CD8-positive, alpha-beta memory T cell (primary cell): ENCODE data around the gene SEMA6C. TPM values are rescaled to one million over a fixed set of nuclear protein-coding genes. Genes with fewer than 3 reads are reported as not detected.

Source experiments
- CTCF ChIA-PET: fragments of 350-600 bp; sonication (Branson Sonifier 250); formaldehyde crosslinking; loops from one replicate; lab custom pipeline; 2021; ENCODE audit warnings: antibody characterized with exemption; lab: Charles Lee
- POLR2A ChIA-PET: fragments of 350-600 bp; sonication (Branson Sonifier 250); formaldehyde crosslinking; loops from one replicate; lab custom pipeline; 2021; ENCODE audit warnings: antibody characterized with exemption; lab: Charles Lee
- DNase-seq, 5 donors: peaks; one replicate each; pipeline versions ENCODE4 v3.0.0 to v3.0.0-alpha.2; 2020 to 2022; ENCODE audit warnings: mixed read lengths in 1 of 5
- H3K27ac ChIP-seq: one replicate; pipeline ENCODE4 v1.7.0; 2013; ENCODE audit warnings: low read depth, mild to moderate bottlenecking, low read length, moderate library complexity
- H3K27me3 ChIP-seq: 2 replicates; pipeline ENCODE4 v1.7.0; 2013; ENCODE audit warnings: low read length, mild to moderate bottlenecking; ENCODE audit not compliant: insufficient read depth, poor library complexity, severe bottlenecking
- H3K36me3 ChIP-seq: 2 replicates; pipeline ENCODE4 v1.7.0; 2013; ENCODE audit warnings: mild to moderate bottlenecking, low read length, moderate library complexity; ENCODE audit not compliant: insufficient read depth
- H3K4me1 ChIP-seq: 2 replicates; pipeline ENCODE4 v1.7.0; 2013; ENCODE audit warnings: mild to moderate bottlenecking, low read length, moderate library complexity; ENCODE audit not compliant: insufficient read depth
- H3K4me3 ChIP-seq: 2 replicates; pipeline ENCODE4 v1.7.0; 2013; ENCODE audit warnings: mild to moderate bottlenecking, low read length
- H3K9me3 ChIP-seq: 2 replicates; pipeline ENCODE4 v1.7.0; 2013; ENCODE audit warnings: mild to moderate bottlenecking, low read length
- H3K27ac Mint-ChIP-seq, 8 donors: one replicate each; pipeline ENCODE4 v1.8.0; 2020 to 2021; ENCODE audit warnings: mixed read lengths in 8 of 8, mild to moderate bottlenecking in 6 of 8, inconsistent platforms in 3 of 8, moderate library complexity in 3 of 8
- H3K27me3 Mint-ChIP-seq, 2 donors: one replicate each; pipeline ENCODE4 v1.8.0; 2020 to 2021; ENCODE audit warnings: mixed read lengths in 2 of 2, mild to moderate bottlenecking in 1 of 2, moderate library complexity in 1 of 2
- H3K36me3 Mint-ChIP-seq, 3 donors: one replicate each; pipeline ENCODE4 v1.8.0; 2020 to 2021; ENCODE audit warnings: mixed read lengths in 3 of 3, inconsistent platforms in 1 of 3, mild to moderate bottlenecking in 1 of 3
- H3K4me1 Mint-ChIP-seq, 3 donors: one replicate each; pipeline ENCODE4 v1.8.0; 2020 to 2021; ENCODE audit warnings: mixed read lengths in 3 of 3, inconsistent platforms in 1 of 3, mild to moderate bottlenecking in 1 of 3
- H3K4me3 Mint-ChIP-seq, 7 donors: one replicate each; pipeline ENCODE4 v1.8.0; 2020 to 2021; ENCODE audit warnings: mixed read lengths in 7 of 7, mild to moderate bottlenecking in 6 of 7, moderate library complexity in 4 of 7, inconsistent platforms in 2 of 7
- H3K9me3 Mint-ChIP-seq, 5 donors: one replicate each; pipeline ENCODE4 v1.8.0; 2020 to 2022; ENCODE audit warnings: mixed read lengths in 5 of 5, mild to moderate bottlenecking in 3 of 5, moderate library complexity in 2 of 5, inconsistent platforms in 1 of 5
- polyA plus RNA-seq: library from polyadenylated mRNA; unstranded; fragments of 300-500 nt; fragmentation: Illumina TruSeq; gene quantifications from one replicate; pipeline ENCODE4 v1.2.3, GENCODE V29; 2021
- total RNA-seq, 2 experiments: library from RNA; stranded (reverse); gene quantifications; one replicate each; pipeline ENCODE4 v1.2.3, GENCODE V29; 2021

Gene SEMA6C
- total and polyA plus RNA-seq, 3 experiments from 2014 or later = 1.5 to 3.1 (median 2.9) TPM

GRCh38 chr1:151158751-151159251, 12.4 kb upstream of the SEMA6C start:
- Mint-ChIP-seq H3K9me3 (no peaks in the 10 kb centered on the region), H3K36me3 (peaks cover 2 to 47% (median 7%) of the 10 kb centered on the region in 3 donors), H3K27ac (peak overlapping the region in 7 of 8 donors; percentile 77 to 96 (median 90)), H3K4me1 (peaks cover 56 to 75% (median 69%) of the 10 kb centered on the region in 3 donors), H3K4me3 (peak overlapping the region; percentile 43 to 100 (median 99)), H3K27me3 (no peaks in the 10 kb centered on the region)
- Histone ChIP-seq H3K36me3 (peaks cover 14% of the 10 kb centered on the region), H3K4me3 (peak overlapping the region; percentile 87), H3K27me3 (no peaks in the 10 kb centered on the region), H3K27ac (no peak overlapping the region), H3K9me3 (no peaks in the 10 kb centered on the region), H3K4me1 (peaks cover 53% of the 10 kb centered on the region)
- ChIA-PET POLR2A (interaction anchor here (1.0 to 1.4 kb wide), 2 partner anchors 31 to 95 kb away, joined by 3 to 4 read pairs; partner anchors contain the start of genes PSMD4 and VPS72), CTCF (interaction anchor here (1.5 to 5.2 kb wide), 4 partner anchors 23 to 134 kb away, joined by 3 to 90 read pairs (median 28); no protein-coding TSS in a partner anchor)
- no peak for DNase-seq

GRCh38 chr1:151158326-151158725, 11.9 kb upstream of the SEMA6C start:
- Mint-ChIP-seq H3K27me3 (no peaks in the 10 kb centered on the region), H3K9me3 (no peaks in the 10 kb centered on the region), H3K36me3 (peaks cover 2 to 47% (median 7%) of the 10 kb centered on the region in 3 donors), H3K4me1 (peaks cover 56 to 75% (median 69%) of the 10 kb centered on the region in 3 donors), H3K4me3 (peak overlapping the region; percentile 97 to 100 (median 99)), H3K27ac (peak overlapping the region; percentile 82 to 96 (median 92))
- H3K4me1 ChIP-seq = peaks cover 53% of the 10 kb centered on the region
- ChIA-PET POLR2A (interaction anchor here (0.7 to 1.8 kb wide), 2 partner anchors 27 to 87 kb away, joined by 6 to 7 read pairs; no protein-coding TSS in a partner anchor), CTCF (interaction anchor here (0.7 to 5.2 kb wide), 5 partner anchors 9 to 133 kb away, joined by 3 to 90 read pairs (median 3); no protein-coding TSS in a partner anchor)
- no peak overlapping the region for H3K27ac ChIP-seq
- DNase-seq = peak in 1 of 5 donors; percentile 23
- peaks cover 14% of the 10 kb centered on the region for H3K36me3 ChIP-seq
- peak overlapping the region; percentile 87 for H3K4me3 ChIP-seq
- H3K9me3 ChIP-seq = no peaks in the 10 kb centered on the region
- no peaks in the 10 kb centered on the region for H3K27me3 ChIP-seq

- ChIA-PET CTCF (interaction anchor here (0.7 to 5.2 kb wide), 24 partner anchors 9 to 184 kb away, joined by 3 to 90 read pairs (median 5); partner anchors contain the start of genes C1orf56, CDC42SE1, GABPB2 and LYSMD1), POLR2A (interaction anchor here (0.6 to 1.8 kb wide), 9 partner anchors 9 to 860 kb away, joined by 4 to 8 read pairs (median 5); partner anchors contain the start of genes CDC42SE1, LYSMD1, SCNM1 and SEMA6C)
- Mint-ChIP-seq H3K27ac (peak overlapping the region; percentile 82 to 98 (median 95)), H3K4me1 (peaks cover 48 to 65% (median 58%) of the 10 kb centered on the region in 3 donors), H3K4me3 (peak overlapping the region; percentile 97 to 100 (median 99)), H3K27me3 (no peaks in the 10 kb centered on the region), H3K36me3 (peaks cover 2 to 43% (median 7%) of the 10 kb centered on the region in 3 donors), H3K9me3 (no peaks in the 10 kb centered on the region)
- H3K36me3 ChIP-seq = peaks cover 14% of the 10 kb centered on the region
- H3K27ac ChIP-seq = peak overlapping the region; percentile 49
- peaks cover 45% of the 10 kb centered on the region for H3K4me1 ChIP-seq
- H3K27me3 ChIP-seq = no peaks in the 10 kb centered on the region
- no peaks in the 10 kb centered on the region for H3K9me3 ChIP-seq
- DNase-seq = peak in 4 of 5 donors; percentile 48 to 71 (median 65)
- peak overlapping the region; percentile 87 for H3K4me3 ChIP-seq
Measured at GRCh38 chr1:151157067-151157531, 10.7 kb upstream of the SEMA6C start.

- H3K4me3 Mint-ChIP-seq = peak within 1 kb of the TSS; percentile 97 to 100 (median 99)
- no peaks in the 10 kb centered on the region for H3K27me3 ChIP-seq
- H3K4me1 Mint-ChIP-seq = peaks cover 42 to 59% (median 52%) of the 10 kb centered on the region in 3 donors
- POLR2A ChIA-PET = interaction anchor here (0.6 to 1.8 kb wide), 6 partner anchors 9 to 135 kb away, joined by 4 to 8 read pairs (median 6); partner anchors contain the start of genes CDC42SE1, LYSMD1, SCNM1 and SEMA6C
- peak within 1 kb of the TSS; percentile 82 to 98 (median 95) for H3K27ac Mint-ChIP-seq
- H3K4me3 ChIP-seq = peak within 1 kb of the TSS; percentile 87
- peak within 1 kb of the TSS; percentile 49 for H3K27ac ChIP-seq
- H3K36me3 ChIP-seq = peaks cover 14% of the 10 kb centered on the region
- peaks cover 2 to 37% (median 7%) of the 10 kb centered on the region in 3 donors for H3K36me3 Mint-ChIP-seq
- peaks cover 39% of the 10 kb centered on the region for H3K4me1 ChIP-seq
- CTCF ChIA-PET = interaction anchor here (0.7 to 5.2 kb wide), 23 partner anchors 9 to 184 kb away, joined by 3 to 90 read pairs (median 5); partner anchors contain the start of genes C1orf56, CDC42SE1, GABPB2 and LYSMD1
- no peaks in the 10 kb centered on the region for H3K27me3 Mint-ChIP-seq
- H3K9me3 ChIP-seq = no peaks in the 10 kb centered on the region
- H3K9me3 Mint-ChIP-seq = no peaks in the 10 kb centered on the region
- peak; percentile 51 to 78 (median 65) for DNase-seq
Measured at GRCh38 chr1:151156515-151156819, 10.0 kb upstream of the SEMA6C start, which contains the start of gene TNFAIP8L2. TSS of gene TNFAIP8L2 (plus strand) at chr1:151156649. CDS start at chr1:151158698, 2,049 bp downstream.

GRCh38 chr1:151147665-151148064, 1.2 kb upstream of the SEMA6C start:
- no peak overlapping the region for H3K4me3 ChIP-seq
- ChIA-PET POLR2A (no interaction called here), CTCF (interaction anchor here (0.9 to 2.2 kb wide), 2 partner anchors 48 to 123 kb away, joined by 3 to 6 read pairs; no protein-coding TSS in a partner anchor)
- Mint-ChIP-seq H3K4me3 (peak overlapping the region; percentile 85 to 97 (median 96)), H3K27me3 (no peaks in the 10 kb centered on the region), H3K9me3 (no peaks in the 10 kb centered on the region), H3K4me1 (peaks cover 10 to 24% (median 18%) of the 10 kb centered on the region in 3 donors), H3K36me3 (peaks cover 0 to 3% (median 0%) of the 10 kb centered on the region in 3 donors), H3K27ac (peak overlapping the region in 1 of 8 donors; percentile 81)
- H3K27me3 ChIP-seq = no peaks in the 10 kb centered on the region
- peaks cover 18% of the 10 kb centered on the region for H3K4me1 ChIP-seq
- no peaks in the 10 kb centered on the region for H3K36me3 ChIP-seq
- H3K9me3 ChIP-seq = no peaks in the 10 kb centered on the region
- no peak for DNase-seq
- no peak overlapping the region for H3K27ac ChIP-seq

GRCh38 chr1:151147132-151147503, 687 bp upstream of the SEMA6C start:
- CTCF ChIA-PET = interaction anchor here (0.9 to 2.2 kb wide), 2 partner anchors 47 to 123 kb away, joined by 3 to 6 read pairs; no protein-coding TSS in a partner anchor
- H3K4me3 ChIP-seq = peak overlapping the region; percentile 92

GRCh38 chr1:151146072-151146411, 389 bp downstream of the SEMA6C start:
- POLR2A ChIA-PET = no interaction called here
- peak overlapping the region in 3 of 8 donors; percentile 37 to 86 (median 81) for H3K27ac Mint-ChIP-seq
- no peaks in the 10 kb centered on the region for H3K9me3 Mint-ChIP-seq
- peak overlapping the region; percentile 61 for H3K27ac ChIP-seq
- no peak for DNase-seq
- peak overlapping the region; percentile 85 to 97 (median 96) for H3K4me3 Mint-ChIP-seq
- peaks cover 0 to 3% (median 0%) of the 10 kb centered on the region in 3 donors for H3K36me3 Mint-ChIP-seq
- peaks cover 18% of the 10 kb centered on the region for H3K4me1 ChIP-seq
- no peaks in the 10 kb centered on the region for H3K27me3 Mint-ChIP-seq
- peak overlapping the region; percentile 92 for H3K4me3 ChIP-seq
- no peaks in the 10 kb centered on the region for H3K9me3 ChIP-seq
- no peaks in the 10 kb centered on the region for H3K36me3 ChIP-seq
- CTCF ChIA-PET = no interaction called here
- peaks cover 10 to 24% (median 18%) of the 10 kb centered on the region in 3 donors for H3K4me1 Mint-ChIP-seq
- no peaks in the 10 kb centered on the region for H3K27me3 ChIP-seq

More at GRCh38 chr1:151147132-151147503, 687 bp upstream of the SEMA6C start:
- DNase-seq = no peak
- peak overlapping the region in 7 of 8 donors; percentile 55 to 97 (median 89) for H3K27ac Mint-ChIP-seq
- no peaks in the 10 kb centered on the region for H3K27me3 ChIP-seq
- peak overlapping the region; percentile 85 to 97 (median 96) for H3K4me3 Mint-ChIP-seq
- H3K36me3 ChIP-seq = no peaks in the 10 kb centered on the region
- H3K9me3 Mint-ChIP-seq = no peaks in the 10 kb centered on the region
- H3K4me1 ChIP-seq = peaks cover 18% of the 10 kb centered on the region
- peaks cover 10 to 24% (median 18%) of the 10 kb centered on the region in 3 donors for H3K4me1 Mint-ChIP-seq
- H3K27ac ChIP-seq = peak overlapping the region; percentile 24
- POLR2A ChIA-PET = interaction anchor here (0.7 kb wide), 1 partner anchor 10 kb away, joined by 4 read pairs; no protein-coding TSS in a partner anchor
- H3K27me3 Mint-ChIP-seq = no peaks in the 10 kb centered on the region
- peaks cover 0 to 3% (median 0%) of the 10 kb centered on the region in 3 donors for H3K36me3 Mint-ChIP-seq
- no peaks in the 10 kb centered on the region for H3K9me3 ChIP-seq
